Pancreas (tissue), 10 donors: ENCODE results near the gene HCST. TPM values are rescaled to one million over a fixed set of nuclear protein-coding genes. Genes with fewer than 3 reads are reported as not detected.

Source experiments
- ATAC-seq, 4 donors: fragments of 200-7000 bp; cut with Tn5 transposase; one replicate each; pipeline versions ENCODE4 v1.8.0 to v1.9.1; 2020; ENCODE audit warnings: mild to moderate bottlenecking in 4 of 4, moderate library complexity in 4 of 4
- DNase-seq, 6 donors: peaks; one replicate each; pipeline ENCODE4 v3.0.0-alpha.2; 2020
- FAIRE-seq: peaks from 2 replicates; lab custom pipeline; 2012; peaks lifted over from hg19 to GRCh38; lab: Jason Lieb, UNC
- H3K27ac ChIP-seq, 4 donors: fragments of 200-600 bp; sonication (generic); 1 replicate in 3 of 4; 2 replicates in 1 of 4; pipeline versions ENCODE4 v1.5.0 to v1.8.0; 2020
- H3K27me3 ChIP-seq, 4 donors: fragments of 200-600 bp; one replicate each; pipeline ENCODE4 v1.8.0; 2021
- H3K36me3 ChIP-seq, 3 donors: fragments of 200-600 bp; sonication (generic) in 1 of 3; one replicate each; pipeline versions ENCODE4 v1.5.0 to v1.8.0; 2020 to 2021
- H3K4me1 ChIP-seq, 3 donors: fragments of 200-600 bp; one replicate each; pipeline ENCODE4 v1.8.0; 2021
- H3K4me3 ChIP-seq, 4 donors: fragments of 200-600 bp; sonication (generic) in 2 of 4; one replicate each; pipeline versions ENCODE4 v1.5.0 to v1.8.0; 2020 to 2021
- H3K9me3 ChIP-seq, 4 donors: fragments of 200-600 bp; one replicate each; pipeline ENCODE4 v1.8.0; 2021
- WGBS, 2 donors: extraction: QIAGEN DNeasy Blood & Tissue Kit; methylation state at CpG; one replicate each; pipeline ENCODE4 v1.1.7; 2013; 5-methylcytosine and 5-hydroxymethylcytosine counted together
- intact Hi-C, 3 donors: fragments of 100-400 bp; cut with DNase I; formaldehyde crosslinking; loops; one replicate each; pipeline versions ENCODE4 v1.11.1 to v1.14.2; 2022
- polyA plus RNA-seq, 2 donors: library from polyadenylated mRNA; stranded (reverse); fragments of 200-250 nt; gene quantifications; one replicate each; pipeline ENCODE4 v1.2.3, GENCODE V29; 2013
- total RNA-seq, 6 donors: library from RNA; stranded (reverse); fragmentation: NEBNext Ultra II Directional in 4 of 6; extraction: Animal tissue kit (Norgen Biotek cat#: 25700) in 4 of 6; gene quantifications; one replicate each; pipeline versions ENCODE4 v1.2.1 to v1.2.4, GENCODE V29; 2021 to 2023
- TF ChIP-seq, protein P1 (sequence below), 4 donors: fragments of 200-600 bp; sonication (generic) in 3 of 4; IDR thresholded peaks; one replicate each; pipeline versions ENCODE4 v1.5.0 to v1.8.0; 2021; ENCODE audit warnings: antibody characterized with exemption in 4 of 4
- donor health status: healthy with polysubstance abuse.
- donor health status: DM: no; HTN: no; CAD: no; lungs with moderate emphysema.
- donor health status: DM: no; HTN: no; CAD: no.
- donor health status: control.
- donor health status: control.
- donor health status: Bipolar disorder and iron deficiency.
- donor health status: DM: yes; HTN: yes; CAD: no.
- donor health status: DM: no; HTN: no; CAD: no.
- donor health status: DM: no; HTN: no; CAD: no.
- donor health status: DM: yes; HTN: yes; CAD: no.

Gene HCST
- total and polyA plus RNA-seq, 8 donors, result 0.46 to 10.2 (median 2.2) TPM

DNA sequence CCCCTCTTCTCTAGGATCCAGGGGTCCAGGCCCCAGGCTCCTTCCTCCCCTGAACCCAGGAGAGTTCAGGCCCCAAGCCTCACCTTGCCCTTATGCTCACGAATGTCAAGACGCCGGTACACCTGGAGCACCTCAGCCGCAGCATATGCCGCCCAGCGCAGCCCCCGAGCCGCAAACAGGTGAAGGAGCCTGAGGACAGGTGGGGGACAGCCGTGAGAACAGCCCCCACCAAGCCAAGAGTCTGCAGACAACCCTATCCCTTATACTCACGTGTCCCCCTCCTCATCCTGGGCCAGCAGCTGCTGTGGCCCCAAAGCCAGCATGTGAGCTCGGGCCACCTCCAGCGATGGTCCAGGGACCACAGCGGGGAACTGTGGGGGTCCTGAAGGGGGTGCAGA is 5.7 kb upstream of the HCST start:
- TF ChIP-seq, protein P1, sequence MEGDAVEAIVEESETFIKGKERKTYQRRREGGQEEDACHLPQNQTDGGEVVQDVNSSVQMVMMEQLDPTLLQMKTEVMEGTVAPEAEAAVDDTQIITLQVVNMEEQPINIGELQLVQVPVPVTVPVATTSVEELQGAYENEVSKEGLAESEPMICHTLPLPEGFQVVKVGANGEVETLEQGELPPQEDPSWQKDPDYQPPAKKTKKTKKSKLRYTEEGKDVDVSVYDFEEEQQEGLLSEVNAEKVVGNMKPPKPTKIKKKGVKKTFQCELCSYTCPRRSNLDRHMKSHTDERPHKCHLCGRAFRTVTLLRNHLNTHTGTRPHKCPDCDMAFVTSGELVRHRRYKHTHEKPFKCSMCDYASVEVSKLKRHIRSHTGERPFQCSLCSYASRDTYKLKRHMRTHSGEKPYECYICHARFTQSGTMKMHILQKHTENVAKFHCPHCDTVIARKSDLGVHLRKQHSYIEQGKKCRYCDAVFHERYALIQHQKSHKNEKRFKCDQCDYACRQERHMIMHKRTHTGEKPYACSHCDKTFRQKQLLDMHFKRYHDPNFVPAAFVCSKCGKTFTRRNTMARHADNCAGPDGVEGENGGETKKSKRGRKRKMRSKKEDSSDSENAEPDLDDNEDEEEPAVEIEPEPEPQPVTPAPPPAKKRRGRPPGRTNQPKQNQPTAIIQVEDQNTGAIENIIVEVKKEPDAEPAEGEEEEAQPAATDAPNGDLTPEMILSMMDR (IDR thresholded peaks at IDR 0.05), result no peak
- DNase-seq (no peak), FAIRE-seq (no peak), ATAC-seq (no peak)
- H3K27me3 ChIP-seq, result no peaks in the 10 kb centered on the region
- peaks cover 0 to 2% (median 0%) of the 10 kb centered on the region in 3 donors for H3K4me1 ChIP-seq
- no peaks in the 10 kb centered on the region for H3K9me3 ChIP-seq
- intact Hi-C loops, result no loop called here
- no peak overlapping the region for H3K4me3 ChIP-seq
- WGBS, 2 donors, result 93% methylated on average over 13 of the region's 13 CpGs
- H3K27ac ChIP-seq, result no peak overlapping the region
- H3K36me3 ChIP-seq, result peaks cover 0 to 14% (median 0%) of the 10 kb centered on the region in 3 donors

DNA sequence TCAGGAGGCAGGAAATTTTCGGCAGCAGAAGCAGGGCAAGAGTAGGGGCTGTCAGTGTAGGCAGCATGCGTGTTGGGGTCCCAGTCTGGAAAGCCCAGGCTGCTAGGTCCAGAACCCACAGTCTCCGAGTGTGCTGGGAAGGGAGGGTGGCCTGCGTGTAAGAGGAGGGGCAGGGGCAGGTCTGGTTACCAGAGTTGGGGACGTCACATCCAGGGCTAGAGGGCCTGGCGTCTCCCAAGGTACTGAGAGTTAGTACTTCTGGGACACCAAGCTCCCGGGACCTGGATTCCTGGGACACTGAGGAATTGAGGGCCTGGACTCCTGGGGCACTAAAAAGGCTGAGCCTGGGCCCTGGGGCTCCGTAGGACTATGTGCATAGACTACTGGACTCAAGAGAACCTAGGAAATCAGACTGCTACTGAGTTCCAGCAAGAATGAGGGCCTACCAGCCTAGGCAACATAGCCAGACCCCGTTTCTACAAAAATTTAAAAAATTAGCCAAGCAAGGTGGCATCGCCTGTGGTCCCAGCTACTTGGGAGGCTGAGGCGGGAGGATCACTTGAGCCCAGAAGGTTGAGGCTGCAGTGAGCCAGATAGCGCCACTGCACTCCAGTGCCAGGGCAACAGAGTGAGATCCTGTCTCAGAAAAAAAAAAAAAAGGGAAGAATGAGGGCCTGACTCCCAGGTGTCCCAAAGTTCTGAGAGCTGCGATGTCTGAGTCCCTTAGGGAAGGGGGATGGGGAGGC is 4.5 kb upstream of the HCST start:
- DNase-seq (no peak), ATAC-seq (no peak), FAIRE-seq (no peak)
- TF ChIP-seq, protein P1 (IDR thresholded peaks at IDR 0.05), result no peak
- H3K4me1 ChIP-seq, result peaks cover 0 to 2% (median 0%) of the 10 kb centered on the region in 3 donors
- no peaks in the 10 kb centered on the region for H3K9me3 ChIP-seq
- H3K4me3 ChIP-seq, result peak overlapping the region in 3 of 4 donors; percentile 56 to 75 (median 61)
- H3K27me3 ChIP-seq, result no peaks in the 10 kb centered on the region
- intact Hi-C loops, result no loop called here
- 88 to 92% methylated on average over 13 of the region's 13 CpGs for WGBS, 2 donors
- H3K27ac ChIP-seq, result peak overlapping the region in 2 of 4 donors; percentile 79 to 86
- peaks cover 0 to 14% (median 0%) of the 10 kb centered on the region in 3 donors for H3K36me3 ChIP-seq

DNA sequence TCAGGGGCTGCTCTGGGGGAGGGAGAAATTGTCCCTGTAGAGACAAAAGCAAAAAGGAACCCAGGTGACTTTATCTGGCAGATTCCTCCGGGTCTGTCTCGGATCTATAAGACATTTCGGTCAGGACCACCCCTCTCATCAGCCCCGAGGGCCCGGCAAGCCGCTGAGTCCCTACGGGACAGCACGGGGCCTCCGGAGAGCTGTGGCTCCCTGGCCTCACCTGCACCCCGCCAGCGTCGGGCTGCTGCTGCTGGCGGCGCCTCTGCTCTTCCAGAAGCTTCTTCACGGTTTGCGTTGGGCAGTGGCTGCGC is 3.9 kb upstream of the HCST start:
- DNase-seq (no peak), ATAC-seq (peak; percentile 1 to 40 (median 17)), FAIRE-seq (no peak)
- Histone ChIP-seq H3K27ac (peak overlapping the region in 3 of 4 donors; percentile 65 to 86 (median 79)), H3K9me3 (no peaks in the 10 kb centered on the region), H3K27me3 (no peaks in the 10 kb centered on the region), H3K4me3 (peak overlapping the region; percentile 56 to 75 (median 60)), H3K36me3 (peaks cover 0 to 14% (median 0%) of the 10 kb centered on the region in 3 donors), H3K4me1 (peaks cover 0 to 2% (median 0%) of the 10 kb centered on the region in 3 donors)
- TF ChIP-seq, protein P1 (IDR thresholded peaks at IDR 0.05), result no peak
- intact Hi-C loops, result no loop called here
- WGBS, 2 donors, result 7 to 10% methylated on average over 16 to 17 of the region's 17 CpGs

DNA sequence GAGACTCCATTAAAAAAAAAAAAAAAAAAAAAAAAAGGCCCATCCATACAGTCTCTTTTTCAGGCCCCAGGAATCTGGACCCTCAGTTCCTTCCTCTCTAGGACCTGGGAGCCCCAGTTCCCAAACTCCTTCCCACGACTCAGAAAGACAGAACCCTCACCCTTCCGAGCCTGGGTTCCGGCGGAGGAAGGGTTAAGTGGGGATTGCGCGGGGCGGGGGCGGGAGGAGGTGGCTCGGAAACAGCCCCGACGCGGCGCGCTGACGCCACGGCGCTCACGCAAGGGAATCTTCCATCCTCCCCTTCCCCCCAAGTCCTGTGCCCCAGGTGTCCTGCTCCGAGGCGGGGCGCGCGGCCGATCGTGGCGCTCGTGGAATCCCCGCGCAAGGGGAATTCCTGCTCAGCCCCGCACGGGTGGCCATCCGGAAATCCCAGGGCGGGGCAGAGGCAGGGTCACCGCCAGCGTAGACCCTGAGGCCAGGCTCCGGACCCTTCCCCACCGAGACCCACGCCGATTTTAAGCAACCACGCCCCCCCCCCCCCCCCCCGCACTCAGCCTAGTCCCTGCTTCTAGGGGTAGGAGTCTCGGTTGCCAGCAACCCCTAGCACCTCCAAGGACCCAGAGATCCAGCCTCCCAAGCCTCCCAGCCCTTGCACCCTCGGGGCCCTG is 2.6 kb upstream of the HCST start:
- Histone ChIP-seq H3K4me3 (peak overlapping the region; percentile 56 to 75 (median 60)), H3K27me3 (no peaks in the 10 kb centered on the region), H3K4me1 (peaks cover 0 to 2% (median 0%) of the 10 kb centered on the region in 3 donors), H3K9me3 (no peaks in the 10 kb centered on the region), H3K27ac (peak overlapping the region; percentile 53 to 86 (median 72)), H3K36me3 (peaks cover 0 to 9% (median 0%) of the 10 kb centered on the region in 3 donors)
- DNase-seq (peak; percentile 78 to 90 (median 82)), ATAC-seq (peak; percentile 84 to 94 (median 91)), FAIRE-seq (no peak)
- TF ChIP-seq, protein P1 (IDR thresholded peaks at IDR 0.05), result no peak
- WGBS, 2 donors, result 0% methylated on average over 34 to 41 of the region's 43 CpGs
- intact Hi-C loops, result no loop called here
